Panc1 (cell line): Measurements from ENCODE around the gene CEP135. TPM values are rescaled to one million over a fixed set of nuclear protein-coding genes. Genes with fewer than 3 reads are reported as not detected.

Experiments
- ATAC-seq: fragments of 200-7000 bp; cut with Tn5 transposase; 2 replicates; pipeline ENCODE4 v1.9.1; 2020; ENCODE audit warnings: mild to moderate bottlenecking, moderate library complexity
- BruUV-seq: library from RNA; stranded (reverse); fragments of 400-500 nt; replicated peaks from 2 replicates; lab custom pipeline; 2021; lab: Mats Ljungman, UMichigan
- CTCF ChIA-PET: fragments of 300-600 bp; sonication (Branson Sonifier 250); formaldehyde crosslinking; loops from one replicate; lab custom pipeline; 2022; ENCODE audit warnings: antibody characterized with exemption; lab: Charles Lee
- POLR2A ChIA-PET: fragments of 300-600 bp; sonication (Branson Sonifier 250); formaldehyde crosslinking; loops from one replicate; lab custom pipeline; 2022; ENCODE audit warnings: antibody characterized with exemption; lab: Charles Lee
- DNase-seq: peaks from one replicate; pipeline ENCODE4 v3.0.0-alpha.2; 2010; ENCODE audit warnings: low read depth, low spot score
- H3K27ac ChIP-seq: 2 replicates; pipeline ENCODE4 v1.5.1; 2011; ENCODE audit warnings: mild to moderate bottlenecking, low read length, inconsistent platforms
- H3K27me3 ChIP-seq: fragments of 200-500 bp; sonication (Bioruptor generic); 2 replicates; pipeline ENCODE4 v1.6.0; 2014; ENCODE audit warnings: low read length, inconsistent platforms; ENCODE audit not compliant: control insufficient read depth, insufficient read depth
- H3K36me3 ChIP-seq: fragments of 200-500 bp; sonication (Bioruptor generic); 2 replicates; pipeline ENCODE4 v1.5.1; 2014; ENCODE audit warnings: inconsistent platforms, mild to moderate bottlenecking, low read length, moderate library complexity; ENCODE audit not compliant: control insufficient read depth, insufficient read depth
- H3K4me1 ChIP-seq: 2 replicates; pipeline ENCODE4 v1.5.1; 2011; ENCODE audit warnings: inconsistent platforms, mild to moderate bottlenecking, low read length, moderate library complexity; ENCODE audit not compliant: control insufficient read depth, insufficient read depth
- H3K4me3 ChIP-seq, 2 experiments: 2 replicates each; pipeline ENCODE4 v1.5.1; 2011 to 2012; ENCODE audit warnings: low read depth in 2 of 2, low read length in 2 of 2, mild to moderate bottlenecking in 2 of 2, inconsistent platforms in 1 of 2, moderate library complexity in 1 of 2
- H3K9me3 ChIP-seq: fragments of 200-500 bp; sonication (Bioruptor generic); 2 replicates; pipeline ENCODE4 v1.5.1; 2014; ENCODE audit warnings: low read depth, mild to moderate bottlenecking, inconsistent platforms, low read length, moderate library complexity; ENCODE audit not compliant: control insufficient read depth, insufficient read depth
- POLR2AphosphoS5 ChIP-seq: IDR thresholded peaks from 2 replicates; pipeline ENCODE4 v1.6.1; 2012; ENCODE audit warnings: mild to moderate bottlenecking, low read depth, low read length, moderate library complexity
- SIN3A ChIP-seq: IDR thresholded peaks from 2 replicates; pipeline ENCODE4 v1.6.1; 2012; ENCODE audit warnings: low read depth, mild to moderate bottlenecking, low read length, moderate library complexity, borderline replicate concordance; ENCODE audit not compliant: insufficient read depth
- TCF7L2 ChIP-seq: IDR thresholded peaks from 2 replicates; pipeline ENCODE4 v1.6.1; 2011; ENCODE audit warnings: mild to moderate bottlenecking, low read depth, low read length, inconsistent platforms
- in situ Hi-C: cut with HindIII; loops from 2 replicates; pipeline ENCODE4 v1.10.0; 2016; ENCODE audit warnings: low sequenced_read_pairs, low pct_unique_long_range_greater_than_20kb
- intact Hi-C: fragments of 100-400 bp; cut with micrococcal nuclease; formaldehyde crosslinking; loops from one replicate; pipeline ENCODE4 v1.10.0; 2022; ENCODE audit not compliant: unreplicated experiment
- total RNA-seq: library from RNA; stranded (reverse); gene quantifications from one replicate; pipeline ENCODE4 v1.2.1, GENCODE V29; 2021; ENCODE audit not compliant: unreplicated experiment
- TF ChIP-seq, protein P1 (sequence below), 2 experiments: IDR thresholded peaks; 2 replicates each; pipeline ENCODE4 v1.6.1; 2011 to 2012; ENCODE audit warnings: low read depth in 2 of 2, control low read depth in 1 of 2, low read length in 1 of 2, mild to moderate bottlenecking in 1 of 2, moderate library complexity in 1 of 2; ENCODE audit not compliant: insufficient read depth in 1 of 2
- TF ChIP-seq, protein P2 (sequence below): fragments of 450-650 bp; IDR thresholded peaks from 2 replicates; pipeline ENCODE4 v1.5.1; 2017; ENCODE audit warnings: mild to moderate bottlenecking

CEP135 gene
- total RNA-seq, 1 experiment from 2014 or later: 9.5 TPM

DNA sequence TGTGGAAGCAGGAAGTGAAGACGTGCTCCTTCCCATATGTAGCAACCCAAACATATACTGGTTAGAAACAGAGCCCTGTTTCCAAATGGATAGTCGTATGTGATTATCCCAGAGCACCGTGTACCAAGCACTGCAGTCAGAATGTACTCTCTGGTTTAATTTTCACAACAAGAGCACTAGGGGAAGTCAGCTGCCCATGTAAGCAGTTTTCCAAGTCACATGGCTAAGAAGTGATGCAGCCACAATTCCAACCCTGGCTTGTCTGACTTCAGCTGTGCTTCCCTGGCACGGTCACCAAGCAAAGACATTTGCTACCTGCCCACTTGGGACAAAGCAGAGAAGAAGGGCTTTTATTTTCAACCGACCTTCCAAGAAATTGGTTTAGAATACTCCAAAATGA lies 28.2 kb upstream of the CEP135 start:
- TF ChIP-seq SIN3A (no peak), TCF7L2 (no peak)
- TF ChIP-seq, protein P1, sequence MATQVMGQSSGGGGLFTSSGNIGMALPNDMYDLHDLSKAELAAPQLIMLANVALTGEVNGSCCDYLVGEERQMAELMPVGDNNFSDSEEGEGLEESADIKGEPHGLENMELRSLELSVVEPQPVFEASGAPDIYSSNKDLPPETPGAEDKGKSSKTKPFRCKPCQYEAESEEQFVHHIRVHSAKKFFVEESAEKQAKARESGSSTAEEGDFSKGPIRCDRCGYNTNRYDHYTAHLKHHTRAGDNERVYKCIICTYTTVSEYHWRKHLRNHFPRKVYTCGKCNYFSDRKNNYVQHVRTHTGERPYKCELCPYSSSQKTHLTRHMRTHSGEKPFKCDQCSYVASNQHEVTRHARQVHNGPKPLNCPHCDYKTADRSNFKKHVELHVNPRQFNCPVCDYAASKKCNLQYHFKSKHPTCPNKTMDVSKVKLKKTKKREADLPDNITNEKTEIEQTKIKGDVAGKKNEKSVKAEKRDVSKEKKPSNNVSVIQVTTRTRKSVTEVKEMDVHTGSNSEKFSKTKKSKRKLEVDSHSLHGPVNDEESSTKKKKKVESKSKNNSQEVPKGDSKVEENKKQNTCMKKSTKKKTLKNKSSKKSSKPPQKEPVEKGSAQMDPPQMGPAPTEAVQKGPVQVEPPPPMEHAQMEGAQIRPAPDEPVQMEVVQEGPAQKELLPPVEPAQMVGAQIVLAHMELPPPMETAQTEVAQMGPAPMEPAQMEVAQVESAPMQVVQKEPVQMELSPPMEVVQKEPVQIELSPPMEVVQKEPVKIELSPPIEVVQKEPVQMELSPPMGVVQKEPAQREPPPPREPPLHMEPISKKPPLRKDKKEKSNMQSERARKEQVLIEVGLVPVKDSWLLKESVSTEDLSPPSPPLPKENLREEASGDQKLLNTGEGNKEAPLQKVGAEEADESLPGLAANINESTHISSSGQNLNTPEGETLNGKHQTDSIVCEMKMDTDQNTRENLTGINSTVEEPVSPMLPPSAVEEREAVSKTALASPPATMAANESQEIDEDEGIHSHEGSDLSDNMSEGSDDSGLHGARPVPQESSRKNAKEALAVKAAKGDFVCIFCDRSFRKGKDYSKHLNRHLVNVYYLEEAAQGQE (IDR thresholded peaks at IDR 0.05; ENCODE audit: insufficient read depth in 1 of 2, low read depth in 2 of 2, low read length in 1 of 2): no peak
- TF ChIP-seq, protein P2, sequence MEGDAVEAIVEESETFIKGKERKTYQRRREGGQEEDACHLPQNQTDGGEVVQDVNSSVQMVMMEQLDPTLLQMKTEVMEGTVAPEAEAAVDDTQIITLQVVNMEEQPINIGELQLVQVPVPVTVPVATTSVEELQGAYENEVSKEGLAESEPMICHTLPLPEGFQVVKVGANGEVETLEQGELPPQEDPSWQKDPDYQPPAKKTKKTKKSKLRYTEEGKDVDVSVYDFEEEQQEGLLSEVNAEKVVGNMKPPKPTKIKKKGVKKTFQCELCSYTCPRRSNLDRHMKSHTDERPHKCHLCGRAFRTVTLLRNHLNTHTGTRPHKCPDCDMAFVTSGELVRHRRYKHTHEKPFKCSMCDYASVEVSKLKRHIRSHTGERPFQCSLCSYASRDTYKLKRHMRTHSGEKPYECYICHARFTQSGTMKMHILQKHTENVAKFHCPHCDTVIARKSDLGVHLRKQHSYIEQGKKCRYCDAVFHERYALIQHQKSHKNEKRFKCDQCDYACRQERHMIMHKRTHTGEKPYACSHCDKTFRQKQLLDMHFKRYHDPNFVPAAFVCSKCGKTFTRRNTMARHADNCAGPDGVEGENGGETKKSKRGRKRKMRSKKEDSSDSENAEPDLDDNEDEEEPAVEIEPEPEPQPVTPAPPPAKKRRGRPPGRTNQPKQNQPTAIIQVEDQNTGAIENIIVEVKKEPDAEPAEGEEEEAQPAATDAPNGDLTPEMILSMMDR: no peak
- no peak for DNase-seq
- Histone ChIP-seq H3K4me1 (no peaks in the 10 kb centered on the region), H3K36me3 (no peaks in the 10 kb centered on the region), H3K27me3 (no peaks in the 10 kb centered on the region), H3K9me3 (no peaks in the 10 kb centered on the region), H3K27ac (no peak overlapping the region), H3K4me3 (no peak overlapping the region)
- BruUV-seq: no TSS peak
- in situ Hi-C loops: no loop called here
- no peak for ATAC-seq
- ChIA-PET POLR2A (no interaction called here), CTCF (interaction anchor here (0.6 kb wide), 1 partner anchor 1153 kb away, joined by 3 read pairs; no protein-coding TSS in a partner anchor)
- intact Hi-C loops: no loop called here

DNA sequence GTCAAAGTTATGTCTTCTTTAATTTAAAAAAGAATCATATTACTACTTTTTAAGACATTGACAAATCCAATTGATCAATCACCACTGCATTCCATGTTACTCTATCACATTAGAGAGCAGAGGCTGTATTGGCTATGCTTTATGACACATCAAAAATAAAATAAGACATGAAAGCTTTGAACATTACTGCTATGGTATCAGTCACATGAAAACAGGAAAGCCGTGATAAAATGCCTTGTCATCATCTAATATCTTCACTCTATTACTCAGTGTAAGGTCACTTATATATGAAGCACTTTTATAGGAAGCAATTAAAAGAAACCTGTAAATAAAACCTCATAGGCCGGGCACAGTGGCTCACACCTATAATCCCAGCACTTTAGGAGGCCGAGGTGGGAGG lies 27.7 kb upstream of the CEP135 start:
- intact Hi-C loops: no loop called here
- ATAC-seq: no peak

More for the DNA sequence above, 27.7 kb upstream of the CEP135 start:
- TF ChIP-seq, protein P1 (IDR thresholded peaks at IDR 0.05; ENCODE audit: insufficient read depth in 1 of 2, low read depth in 2 of 2, low read length in 1 of 2): no peak
- TF ChIP-seq SIN3A: no peak
- no peak for TF ChIP-seq TCF7L2
- TF ChIP-seq, protein P2: no peak
- TF ChIP-seq POLR2AphosphoS5: no peak
- ChIA-PET CTCF (no interaction called here), POLR2A (no interaction called here)
- H3K27me3 ChIP-seq: no peaks in the 10 kb centered on the region
- BruUV-seq: no TSS peak
- in situ Hi-C loops: no loop called here
- DNase-seq: no peak
- H3K4me3 ChIP-seq: no peak overlapping the region
- H3K4me1 ChIP-seq: no peaks in the 10 kb centered on the region
- no peaks in the 10 kb centered on the region for H3K9me3 ChIP-seq
- no peak overlapping the region for H3K27ac ChIP-seq
- no peaks in the 10 kb centered on the region for H3K36me3 ChIP-seq
